ENCODE measurements around the gene LPIN1.

DNA sequence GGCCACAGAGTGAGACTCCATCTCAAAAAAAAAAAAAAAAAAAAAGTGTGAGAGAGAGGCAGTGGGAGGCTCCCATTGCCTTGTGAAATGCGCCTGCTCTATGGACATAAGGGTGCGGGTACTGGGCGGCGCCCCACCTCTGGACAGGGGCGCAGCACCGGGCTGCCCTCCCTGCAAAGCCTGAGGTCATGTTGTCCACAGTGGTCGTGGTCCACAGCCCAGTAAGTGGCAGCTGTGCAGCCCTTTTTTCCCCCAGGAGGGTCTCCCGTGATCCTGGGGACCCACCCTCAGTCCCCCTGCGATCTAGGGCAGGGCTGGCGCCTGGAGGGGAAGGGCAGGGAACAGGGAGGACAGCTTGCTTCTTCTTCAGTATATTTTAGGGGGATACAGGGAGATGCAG lies 37.8 kb downstream of the LPIN1 start:
- TF ChIP-seq, protein P1, sequence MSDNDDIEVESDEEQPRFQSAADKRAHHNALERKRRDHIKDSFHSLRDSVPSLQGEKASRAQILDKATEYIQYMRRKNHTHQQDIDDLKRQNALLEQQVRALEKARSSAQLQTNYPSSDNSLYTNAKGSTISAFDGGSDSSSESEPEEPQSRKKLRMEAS (IDR thresholded peaks at IDR 0.05; ENCODE audit: low read depth, low read length) = no peak
- TF ChIP-seq, protein P2, sequence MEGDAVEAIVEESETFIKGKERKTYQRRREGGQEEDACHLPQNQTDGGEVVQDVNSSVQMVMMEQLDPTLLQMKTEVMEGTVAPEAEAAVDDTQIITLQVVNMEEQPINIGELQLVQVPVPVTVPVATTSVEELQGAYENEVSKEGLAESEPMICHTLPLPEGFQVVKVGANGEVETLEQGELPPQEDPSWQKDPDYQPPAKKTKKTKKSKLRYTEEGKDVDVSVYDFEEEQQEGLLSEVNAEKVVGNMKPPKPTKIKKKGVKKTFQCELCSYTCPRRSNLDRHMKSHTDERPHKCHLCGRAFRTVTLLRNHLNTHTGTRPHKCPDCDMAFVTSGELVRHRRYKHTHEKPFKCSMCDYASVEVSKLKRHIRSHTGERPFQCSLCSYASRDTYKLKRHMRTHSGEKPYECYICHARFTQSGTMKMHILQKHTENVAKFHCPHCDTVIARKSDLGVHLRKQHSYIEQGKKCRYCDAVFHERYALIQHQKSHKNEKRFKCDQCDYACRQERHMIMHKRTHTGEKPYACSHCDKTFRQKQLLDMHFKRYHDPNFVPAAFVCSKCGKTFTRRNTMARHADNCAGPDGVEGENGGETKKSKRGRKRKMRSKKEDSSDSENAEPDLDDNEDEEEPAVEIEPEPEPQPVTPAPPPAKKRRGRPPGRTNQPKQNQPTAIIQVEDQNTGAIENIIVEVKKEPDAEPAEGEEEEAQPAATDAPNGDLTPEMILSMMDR (IDR thresholded peaks at IDR 0.05; ENCODE audit: low read depth, low read length) = no peak

All from NB4 (cell line).